ENCODE results near the gene BLVRB. TPM values are rescaled to one million over a fixed set of nuclear protein-coding genes. Genes with fewer than 3 reads are reported as not detected.
"Not testable (repeated sequence)": the region's sequence is repeated elsewhere in the genome, so short reads cannot be mapped to it uniquely, and the experiment has no call there.

Gene BLVRB
- total RNA-seq, 1 donor from 2014 or later = 70.8 TPM

GRCh38 chr19:40453151-40453735 lies 12.3 kb downstream of the BLVRB start:
- DNase-seq (ENCODE audit: extremely low read depth, low read depth, low spot score) = no peak

- no peak for DNase-seq (ENCODE audit: extremely low read depth, low read depth, low spot score)
These were observed 13.5 kb downstream of the BLVRB start for GRCh38 chr19:40452016-40452415.

GRCh38 chr19:40450664-40451063 lies 14.9 kb downstream of the BLVRB start:
- DNase-seq (ENCODE audit: extremely low read depth, low read depth, low spot score) = no peak

GRCh38 chr19:40449506-40449905 lies 16.0 kb downstream of the BLVRB start:
- DNase-seq (ENCODE audit: extremely low read depth, low read depth, low spot score) = no peak

GRCh38 chr19:40446263-40446784 lies 19.2 kb downstream of the BLVRB start:
- DNase-seq (ENCODE audit: extremely low read depth, low read depth, low spot score) = no peak

- DNase-seq (ENCODE audit: extremely low read depth, low read depth, low spot score) = no peak
These were observed 19.7 kb downstream of the BLVRB start for GRCh38 chr19:40445780-40446262.

- DNase-seq (ENCODE audit: extremely low read depth, low read depth, low spot score) = no peak
These were observed 20.7 kb downstream of the BLVRB start for GRCh38 chr19:40444825-40445312.

GRCh38 chr19:40444000-40444824 lies 21.3 kb downstream of the BLVRB start, which contains the start of gene SERTAD3:
Gene SERTAD3, minus strand, starts transcription at chr19:40444335. Its CDS starts 2,255 bp downstream, at chr19:40442080.
- no peak for DNase-seq (ENCODE audit: extremely low read depth, low read depth, low spot score)

GRCh38 chr19:40443131-40443999 lies 22.2 kb downstream of the BLVRB start:
- no peak for DNase-seq (ENCODE audit: extremely low read depth, low read depth, low spot score)

GRCh38 chr19:40442328-40443130 lies 23.0 kb downstream of the BLVRB start:
- no peak for DNase-seq (ENCODE audit: extremely low read depth, low read depth, low spot score)

- DNase-seq (ENCODE audit: extremely low read depth, low read depth, low spot score) = no peak
These were observed 23.8 kb downstream of the BLVRB start for GRCh38 chr19:40441719-40442253.

- DNase-seq (ENCODE audit: extremely low read depth, low read depth, low spot score) = no peak
These were observed 27.3 kb downstream of the BLVRB start for GRCh38 chr19:40438284-40438683.

GRCh38 chr19:40433391-40434216 lies 31.9 kb downstream of the BLVRB start:
- no peak for DNase-seq (ENCODE audit: extremely low read depth, low read depth, low spot score)

- DNase-seq (ENCODE audit: extremely low read depth, low read depth, low spot score) = not testable (repeated sequence)
These were observed 32.8 kb downstream of the BLVRB start for GRCh38 chr19:40432760-40433159.

GRCh38 chr19:40431698-40432097 lies 33.8 kb downstream of the BLVRB start:
- no peak for DNase-seq (ENCODE audit: extremely low read depth, low read depth, low spot score)

GRCh38 chr19:40430242-40430641 lies 35.3 kb downstream of the BLVRB start:
- not testable (repeated sequence) for DNase-seq (ENCODE audit: extremely low read depth, low read depth, low spot score)

- not testable (repeated sequence) for DNase-seq (ENCODE audit: extremely low read depth, low read depth, low spot score)
These were observed 37.3 kb downstream of the BLVRB start for GRCh38 chr19:40428197-40428596.

- DNase-seq (ENCODE audit: extremely low read depth, low read depth, low spot score) = peak; percentile 96
These were observed 39.9 kb downstream of the BLVRB start, which contains the start of gene SERTAD1 for GRCh38 chr19:40425450-40426287. Gene SERTAD1, minus strand, starts transcription at chr19:40425992. Its CDS starts 2,446 bp downstream, at chr19:40423546.

Data from glomerular endothelial cell (primary cell).